ENCODE data around the gene OSBPL10.

OSBPL10 gene

DNA sequence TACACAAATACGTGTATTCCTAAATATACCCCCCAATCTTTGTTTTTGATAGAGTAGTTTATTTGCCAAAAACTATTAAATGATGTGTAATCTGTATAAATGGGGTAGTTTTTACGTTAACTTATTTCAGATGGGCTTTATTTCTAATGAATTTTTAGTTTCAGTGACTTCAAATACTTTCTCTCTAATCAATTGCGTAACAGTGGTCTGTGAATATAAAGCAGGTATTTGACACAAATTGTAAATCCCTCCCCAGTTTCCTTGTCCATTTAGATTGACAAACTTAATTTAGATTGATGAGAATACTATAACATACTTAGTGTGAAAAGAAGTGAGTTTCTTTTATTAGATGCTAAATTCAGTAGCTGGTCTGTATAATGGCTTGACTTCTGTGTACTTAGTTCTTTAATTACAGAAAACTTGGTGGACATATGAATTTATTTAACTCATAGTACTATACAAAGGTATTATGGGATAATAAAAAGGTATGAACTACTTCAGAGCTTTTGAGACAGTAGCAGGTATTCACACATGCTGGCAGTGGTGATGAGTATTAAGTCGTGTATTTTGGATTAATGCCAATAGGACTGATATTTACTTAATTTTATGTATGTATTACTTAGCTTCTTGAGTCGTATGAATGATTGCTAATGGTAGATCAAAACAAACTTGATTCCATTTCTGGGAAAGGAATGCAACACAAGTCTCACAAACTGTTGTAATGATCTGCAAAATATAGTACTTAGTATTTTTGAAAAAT, 366.7 kb downstream of the OSBPL10 start:
- no peak for DNase-seq (ENCODE audit: low read depth)

DNA sequence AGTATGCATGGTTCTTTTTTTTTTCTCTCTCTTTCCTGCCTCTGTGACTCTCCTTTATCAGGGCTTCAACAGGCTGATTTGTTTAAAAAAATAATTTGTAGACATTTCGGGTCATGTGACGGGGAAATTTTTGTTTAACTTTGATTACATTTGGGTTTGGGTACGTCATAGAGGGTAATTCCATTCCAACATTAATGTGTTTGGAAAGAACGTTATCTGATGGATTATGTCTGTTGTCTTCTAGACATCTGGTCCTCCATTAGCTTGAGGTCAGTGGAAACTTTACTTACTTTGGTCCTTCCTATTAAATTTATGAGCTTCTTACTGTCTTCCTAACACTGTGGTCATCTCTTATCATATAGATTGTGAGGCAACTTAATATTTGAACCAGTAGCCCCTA, 367.4 kb downstream of the OSBPL10 start:
- no peak for DNase-seq (ENCODE audit: low read depth)

DNA sequence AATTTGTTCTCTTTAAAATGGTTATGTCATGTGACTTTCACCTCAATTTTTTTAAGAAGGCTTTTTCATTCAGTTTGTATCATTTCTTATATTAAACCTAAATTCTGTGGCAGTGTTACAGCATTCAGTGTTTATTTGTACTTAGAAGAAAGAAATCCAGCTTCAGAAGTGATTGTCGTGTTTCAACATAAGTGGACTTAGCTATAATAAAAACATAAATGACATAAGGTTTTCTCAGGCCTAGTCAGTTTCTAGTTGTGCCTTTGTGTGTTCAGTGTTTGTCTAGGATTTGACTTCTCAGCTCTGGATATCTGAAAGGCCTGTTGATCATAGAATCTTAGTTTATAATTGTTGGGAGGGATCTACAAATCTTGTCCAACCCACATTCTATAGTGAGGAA, 367.9 kb downstream of the OSBPL10 start:
- no peak for DNase-seq (ENCODE audit: low read depth)

Measured in activated T-cell treated with anti-CD3 and anti-CD28 coated beads for 24 hours (primary cell).